A549 (cell line): Measurements from ENCODE around the gene EIF4A2. TPM values are rescaled to one million over a fixed set of nuclear protein-coding genes. Genes with fewer than 3 reads are reported as not detected.

Experiments
- ATAC-seq, 2 experiments: fragments of 200-7000 bp in 1 of 2; fragments of >200 bp in 1 of 2; cut with Nextera tagmentation in 1 of 2; cut with Tn5 transposase in 1 of 2; 3 replicates each; pipeline versions ENCODE4 v1.8.0 to v1.9.1; 2018 to 2020; ENCODE audit warnings: mild to moderate bottlenecking in 1 of 2, moderate library complexity in 1 of 2
- CTCF ChIA-PET: fragments of 300-600 bp; sonication (Branson Sonifier 250); formaldehyde crosslinking; extraction: SDS; loops from one replicate; lab custom pipeline; 2021; ENCODE audit warnings: antibody characterized with exemption, inconsistent platforms; lab: Yijun Ruan, JAX
- POLR2A ChIA-PET: fragments of 350-600 bp; formaldehyde crosslinking; extraction: SDS; loops from one replicate; lab custom pipeline; 2021; ENCODE audit warnings: antibody characterized with exemption, inconsistent platforms; lab: Yijun Ruan, JAX
- DNase-seq, 2 experiments: peaks; one replicate each; pipeline versions ENCODE4 v3.0.0 to v3.0.0-alpha.2; 2011 to 2016; ENCODE audit warnings: low read depth in 1 of 2, low spot score in 1 of 2
- FAIRE-seq: peaks from 2 replicates; lab custom pipeline; 2011; peaks lifted over from hg19 to GRCh38; lab: Jason Lieb, UNC
- H3K27ac ChIP-seq, 2 experiments: fragments of >200 bp; sonication (Bioruptor Twin); formaldehyde crosslinking; 3 replicates each; pipeline ENCODE4 v1.5.1; 2016 to 2017
- H3K4me1 ChIP-seq: fragments of >200 bp; sonication (Bioruptor Twin); formaldehyde crosslinking; 3 replicates; pipeline ENCODE4 v1.6.1; 2016
- H3K4me2 ChIP-seq: fragments of >200 bp; sonication (Bioruptor Twin); formaldehyde crosslinking; 3 replicates; pipeline ENCODE4 v1.6.1; 2016
- H3K4me3 ChIP-seq: fragments of >200 bp; sonication (Bioruptor Twin); formaldehyde crosslinking; 3 replicates; pipeline ENCODE4 v1.5.1; 2016
- H3K9me3 ChIP-seq: fragments of >200 bp; sonication (Bioruptor Twin); formaldehyde crosslinking; 3 replicates; pipeline ENCODE4 v1.6.1; 2016
- CBX2 ChIP-seq: fragments of 200-600 bp; sonication (generic); IDR thresholded peaks from 2 replicates; pipeline ENCODE4 v1.6.1; 2016; ENCODE audit warnings: low read depth, mild to moderate bottlenecking, borderline replicate concordance
- CEBPB ChIP-seq, 2 experiments: fragments of >200 bp in 1 of 2; sonication (Bioruptor Twin) in 1 of 2; formaldehyde crosslinking in 1 of 2; IDR thresholded peaks; 2 replicates each; pipeline ENCODE4 v1.6.1; 2012 to 2016
- ESRRA ChIP-seq: fragments of 150-350 bp; IDR thresholded peaks from 2 replicates; pipeline ENCODE4 v1.6.1; 2014; ENCODE audit warnings: mild to moderate bottlenecking, low read length, borderline replicate concordance
- HDAC2 ChIP-seq: fragments of 200-600 bp; sonication (generic); IDR thresholded peaks from 2 replicates; pipeline ENCODE4 v1.6.1; 2016
- HOXB5 ChIP-seq: fragments of 250-450 bp; sonication (Bioruptor Pico); IDR thresholded peaks from 2 replicates; pipeline ENCODE4 v1.5.0; 2020; ENCODE audit warnings: mild to moderate bottlenecking, moderate library complexity
- JUN ChIP-seq, 2 experiments: fragments of >200 bp; sonication (Bioruptor Twin); formaldehyde crosslinking; IDR thresholded peaks; 2 replicates in 1 of 2; 3 replicates in 1 of 2; pipeline ENCODE4 v1.6.1; 2016 to 2017
- KDM5A ChIP-seq: fragments of 200-600 bp; sonication (generic); IDR thresholded peaks from 2 replicates; pipeline ENCODE4 v1.6.1; 2016; ENCODE audit warnings: antibody characterized with exemption, mild to moderate bottlenecking
- NFE2L2 ChIP-seq: fragments of 150-350 bp; conservative IDR thresholded peaks from 2 replicates; pipeline ENCODE4 v1.6.1; 2014; ENCODE audit warnings: low read length
- NR3C1 ChIP-seq: fragments of >200 bp; sonication (Bioruptor Twin); formaldehyde crosslinking; IDR thresholded peaks from 3 replicates; pipeline ENCODE4 v1.6.1; 2017
- POLR2A ChIP-seq: IDR thresholded peaks from 2 replicates; pipeline ENCODE4 v1.6.1; 2012; ENCODE audit warnings: mild to moderate bottlenecking, low read length
- SMC3 ChIP-seq: fragments of >200 bp; sonication (Bioruptor Twin); formaldehyde crosslinking; IDR thresholded peaks from 3 replicates; pipeline ENCODE4 v1.6.1; 2018; ENCODE audit warnings: inconsistent platforms
- SREBF2 ChIP-seq: fragments of 450-650 bp; IDR thresholded peaks from 2 replicates; pipeline ENCODE4 v1.6.1; 2014; ENCODE audit warnings: mild to moderate bottlenecking, moderate library complexity
- WGBS: methylation state at CpG from one replicate; pipeline ENCODE4 v1.1.6; 2017; ENCODE audit errors: missing lambda C conversion rate; 5-methylcytosine and 5-hydroxymethylcytosine counted together
- polyA plus RNA-seq, 4 experiments: library from polyadenylated mRNA; depleted of rRNA in 3 of 4; stranded (reverse); fragments of >200 nt; fragmentation: RNase III in 1 of 4; extraction: RNeasy Plus Mini Kit Qiagen cat#74134 plus additional on column Dnase treatment in 1 of 4; gene quantifications; 2 replicates in 3 of 4; 3 replicates in 1 of 4; pipeline ENCODE4 v1.2.3, GENCODE V29; 2011 to 2017
- TF ChIP-seq, protein P1 (sequence below): IDR thresholded peaks from 2 replicates; pipeline ENCODE4 v1.6.1; 2012
- TF ChIP-seq, protein P2 (sequence below): IDR thresholded peaks from 2 replicates; pipeline ENCODE4 v1.6.1; 2012; ENCODE audit warnings: low read depth, borderline replicate concordance
- TF ChIP-seq, protein P3 (sequence below): fragments of >200 bp; sonication (Bioruptor Twin); formaldehyde crosslinking; IDR thresholded peaks from 3 replicates; pipeline ENCODE4 v1.6.1; 2016
- TF ChIP-seq, protein P4 (sequence below): fragments of 250-450 bp; sonication (Bioruptor Pico); IDR thresholded peaks from 2 replicates; pipeline ENCODE4 v1.5.0; 2021; ENCODE audit warnings: mild to moderate bottlenecking, moderate library complexity, borderline replicate concordance

EIF4A2 gene
- polyA plus RNA-seq, 2 of the 4 experiments (the other 2 are of a cell fraction) = 172 to 493 TPM

DNA sequence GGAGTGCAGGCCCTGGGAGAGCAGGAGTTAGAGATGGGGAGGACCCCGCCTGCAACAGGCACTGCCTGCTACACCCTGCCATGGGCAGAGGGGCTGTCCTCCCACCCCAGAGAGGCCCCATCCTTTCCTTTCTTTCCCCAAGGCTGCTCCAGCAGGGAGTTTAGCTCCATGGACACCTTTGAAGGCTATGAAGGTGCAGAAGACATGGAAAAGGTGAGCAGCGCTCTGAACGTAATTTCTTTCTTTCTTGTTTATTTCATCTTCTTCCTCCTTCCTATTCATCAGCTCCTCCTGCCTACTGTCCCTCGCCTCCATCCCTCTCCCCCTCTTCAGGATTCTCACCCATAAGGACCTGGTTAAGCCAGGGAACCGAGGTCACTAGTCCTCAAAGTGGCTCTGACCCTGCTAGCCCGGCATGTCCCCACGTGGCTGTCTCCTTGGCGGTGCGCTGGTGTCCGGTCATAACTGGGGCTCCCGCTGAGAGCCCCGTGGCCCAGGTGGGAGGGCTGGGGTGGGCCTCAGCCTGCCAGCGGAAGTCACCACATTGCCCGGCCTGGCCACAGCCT lies 43.1 kb downstream of the EIF4A2 start:
- TF ChIP-seq, protein P1, sequence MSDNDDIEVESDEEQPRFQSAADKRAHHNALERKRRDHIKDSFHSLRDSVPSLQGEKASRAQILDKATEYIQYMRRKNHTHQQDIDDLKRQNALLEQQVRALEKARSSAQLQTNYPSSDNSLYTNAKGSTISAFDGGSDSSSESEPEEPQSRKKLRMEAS = peak; percentile 21; the same call in 1 of the 2 replicates
- no peak for TF ChIP-seq NR3C1
- Histone ChIP-seq H3K27ac (peak overlapping the region; percentile 86 to 99), H3K4me1 (peaks cover 10% of the 10 kb centered on the region; the same call in 1 of the 3 replicates), H3K9me3 (no peaks in the 10 kb centered on the region), H3K4me3 (peak overlapping the region; percentile 70), H3K4me2 (peak overlapping the region; percentile 73)
- FAIRE-seq (no peak), DNase-seq (no peak), ATAC-seq (peak; percentile 33 to 39)
- 59% methylated on average over 5 of the region's 14 CpGs for WGBS
- CTCF ChIA-PET = interaction anchor here (0.6 to 2.0 kb wide), 3 partner anchors 17 to 688 kb away, joined by 5 read pairs; no protein-coding TSS in a partner anchor
- POLR2A ChIA-PET = interaction anchor here (1.5 to 1.6 kb wide), 2 partner anchors 18 to 43 kb away, joined by 3 to 11 read pairs; partner anchors contain the start of gene EIF4A2

DNA sequence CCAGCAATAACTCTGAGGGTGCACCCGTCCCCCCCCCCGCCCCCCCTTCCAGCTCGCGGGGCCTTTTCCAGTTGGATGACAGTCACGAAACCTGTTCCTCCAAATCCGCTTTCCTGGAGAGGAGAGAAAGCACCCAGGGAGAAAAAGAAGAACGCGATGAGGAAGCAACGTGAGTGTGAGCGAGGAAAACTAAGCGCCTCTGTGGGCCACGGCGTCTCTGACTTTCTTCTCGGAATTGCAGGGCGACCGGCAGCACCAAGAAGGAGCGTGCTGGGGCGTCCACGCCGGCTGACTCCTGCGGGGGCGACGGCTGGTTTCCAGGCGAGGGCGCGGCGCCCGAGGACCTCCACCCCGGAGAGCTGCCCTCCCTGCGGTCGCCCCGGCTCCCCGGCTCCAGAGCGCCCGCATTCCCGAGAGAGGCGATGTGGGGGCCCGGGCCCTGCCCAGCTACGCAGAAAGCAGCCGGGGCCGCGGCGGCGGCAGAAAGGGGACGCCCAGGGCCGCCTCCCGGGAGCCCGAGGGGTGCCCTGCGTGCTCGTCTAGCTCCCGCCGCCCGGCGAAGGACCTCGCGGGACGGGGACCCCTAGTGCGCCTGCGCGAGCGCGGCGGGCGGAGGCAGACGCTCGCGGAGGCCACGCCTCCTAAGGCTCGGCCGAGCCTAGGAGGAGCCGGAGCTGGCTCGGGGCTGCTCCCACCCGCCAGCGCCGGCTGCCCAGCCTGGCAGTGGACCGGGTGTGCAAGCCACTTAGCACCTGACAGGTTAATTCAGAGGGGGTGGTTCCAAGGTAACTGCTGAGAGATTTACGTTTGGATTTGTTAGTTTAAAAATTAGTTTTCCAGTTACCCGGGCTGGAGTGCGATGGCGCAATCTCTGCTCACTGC lies 43.8 kb downstream of the EIF4A2 start:
- ATAC-seq (peak; percentile 86 to 93), FAIRE-seq (no peak), DNase-seq (peak; percentile 72 to 91)
- Histone ChIP-seq H3K4me1 (peaks cover 10% of the 10 kb centered on the region; the same call in 1 of the 3 replicates), H3K9me3 (no peaks in the 10 kb centered on the region), H3K27ac (peak overlapping the region; percentile 86 to 99), H3K4me2 (peak overlapping the region; percentile 73), H3K4me3 (peak overlapping the region; percentile 70)
- CTCF ChIA-PET = interaction anchor here (0.6 to 2.0 kb wide), 6 partner anchors 17 to 688 kb away, joined by 3 to 5 read pairs (median 5); no protein-coding TSS in a partner anchor
- POLR2A ChIA-PET = interaction anchor here (1.0 to 1.6 kb wide), 4 partner anchors 19 to 337 kb away, joined by 3 to 11 read pairs (median 4); partner anchors contain the start of genes DNAJB11 and EIF4A2
- no peak for TF ChIP-seq ESRRA
- TF ChIP-seq KDM5A = no peak
- TF ChIP-seq, protein P2, sequence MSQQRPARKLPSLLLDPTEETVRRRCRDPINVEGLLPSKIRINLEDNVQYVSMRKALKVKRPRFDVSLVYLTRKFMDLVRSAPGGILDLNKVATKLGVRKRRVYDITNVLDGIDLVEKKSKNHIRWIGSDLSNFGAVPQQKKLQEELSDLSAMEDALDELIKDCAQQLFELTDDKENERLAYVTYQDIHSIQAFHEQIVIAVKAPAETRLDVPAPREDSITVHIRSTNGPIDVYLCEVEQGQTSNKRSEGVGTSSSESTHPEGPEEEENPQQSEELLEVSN = peak; percentile 85
- no peak for TF ChIP-seq NFE2L2
- TF ChIP-seq, protein P3, sequence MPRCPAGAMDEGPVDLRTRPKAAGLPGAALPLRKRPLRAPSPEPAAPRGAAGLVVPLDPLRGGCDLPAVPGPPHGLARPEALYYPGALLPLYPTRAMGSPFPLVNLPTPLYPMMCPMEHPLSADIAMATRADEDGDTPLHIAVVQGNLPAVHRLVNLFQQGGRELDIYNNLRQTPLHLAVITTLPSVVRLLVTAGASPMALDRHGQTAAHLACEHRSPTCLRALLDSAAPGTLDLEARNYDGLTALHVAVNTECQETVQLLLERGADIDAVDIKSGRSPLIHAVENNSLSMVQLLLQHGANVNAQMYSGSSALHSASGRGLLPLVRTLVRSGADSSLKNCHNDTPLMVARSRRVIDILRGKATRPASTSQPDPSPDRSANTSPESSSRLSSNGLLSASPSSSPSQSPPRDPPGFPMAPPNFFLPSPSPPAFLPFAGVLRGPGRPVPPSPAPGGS = peak; percentile 41; the same call in 1 of the 3 replicates
- TF ChIP-seq JUN (IDR thresholded peaks at IDR 0.05) = peak in 1 of 2 experiments; percentile 62; a peak in 1 of 5 replicates
- TF ChIP-seq SREBF2 = no peak
- TF ChIP-seq, protein P1 = peak; percentile 44; the same call in 1 of the 2 replicates
- TF ChIP-seq CBX2 = no peak
- TF ChIP-seq, protein P4, sequence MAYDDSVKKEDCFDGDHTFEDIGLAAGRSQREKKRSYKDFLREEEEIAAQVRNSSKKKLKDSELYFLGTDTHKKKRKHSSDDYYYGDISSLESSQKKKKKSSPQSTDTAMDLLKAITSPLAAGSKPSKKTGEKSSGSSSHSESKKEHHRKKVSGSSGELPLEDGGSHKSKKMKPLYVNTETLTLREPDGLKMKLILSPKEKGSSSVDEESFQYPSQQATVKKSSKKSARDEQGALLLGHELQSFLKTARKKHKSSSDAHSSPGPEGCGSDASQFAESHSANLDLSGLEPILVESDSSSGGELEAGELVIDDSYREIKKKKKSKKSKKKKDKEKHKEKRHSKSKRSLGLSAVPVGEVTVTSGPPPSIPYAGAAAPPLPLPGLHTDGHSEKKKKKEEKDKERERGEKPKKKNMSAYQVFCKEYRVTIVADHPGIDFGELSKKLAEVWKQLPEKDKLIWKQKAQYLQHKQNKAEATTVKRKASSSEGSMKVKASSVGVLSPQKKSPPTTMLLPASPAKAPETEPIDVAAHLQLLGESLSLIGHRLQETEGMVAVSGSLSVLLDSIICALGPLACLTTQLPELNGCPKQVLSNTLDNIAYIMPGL (CRISPR knock-in tag) = no peak
- TF ChIP-seq HOXB5 (CRISPR knock-in tag) = no peak
- TF ChIP-seq NR3C1 = no peak
- peak; percentile 74 for TF ChIP-seq POLR2A
- no peak for TF ChIP-seq HDAC2
- peak; percentile 90 to 92; a peak in 3 of 4 replicates for TF ChIP-seq CEBPB (IDR thresholded peaks at IDR 0.05)
- 8% methylated on average over 23 of the region's 80 CpGs for WGBS

DNA sequence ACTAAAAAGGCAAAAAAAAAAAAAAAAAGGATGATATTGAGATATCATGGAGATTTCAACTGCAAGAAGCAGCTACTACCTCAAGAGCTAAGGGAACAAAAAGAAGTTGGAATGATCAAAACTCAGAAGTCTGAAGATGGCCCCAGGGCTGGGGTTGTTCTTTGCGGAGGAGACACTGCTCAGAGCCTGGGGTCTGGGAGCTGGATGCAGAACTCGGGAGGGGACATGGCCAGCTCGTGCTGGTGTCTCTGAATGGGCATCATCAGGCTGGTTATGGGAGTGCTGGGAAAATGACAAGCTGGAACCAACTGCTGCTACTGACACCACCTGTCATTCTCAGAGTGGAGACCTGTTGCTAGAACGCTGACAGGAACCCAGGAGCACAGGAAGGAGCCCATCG lies 45.0 kb downstream of the EIF4A2 start:
- ChIA-PET CTCF (interaction anchor here (1.9 to 2.0 kb wide), 2 partner anchors 211 to 336 kb away, joined by 5 read pairs; no protein-coding TSS in a partner anchor), POLR2A (no interaction called here)
- Histone ChIP-seq H3K4me3 (no peak overlapping the region), H3K27ac (no peak overlapping the region), H3K4me2 (no peak overlapping the region), H3K9me3 (no peaks in the 10 kb centered on the region), H3K4me1 (peaks cover 9% of the 10 kb centered on the region; the same call in 1 of the 3 replicates)
- ATAC-seq (no peak), FAIRE-seq (no peak), DNase-seq (no peak)
- 33% methylated on average over 3 of the region's 5 CpGs for WGBS
- TF ChIP-seq CBX2 (no peak), SMC3 (no peak)
